Endodermal cell (in vitro differentiated cells): Measurements from ENCODE around the gene ACBD5. TPM values are rescaled to one million over a fixed set of nuclear protein-coding genes. Genes with fewer than 3 reads are reported as not detected.
"Not testable (repeated sequence)": the region's sequence is repeated elsewhere in the genome, so short reads cannot be mapped to it uniquely, and the experiment has no call there.

Source experiments
- DNase-seq: peaks from one replicate; pipeline ENCODE4 v3.0.0-alpha.2; 2017
- H3K27ac ChIP-seq: 2 replicates; pipeline ENCODE4 v1.5.1; 2013; ENCODE audit warnings: mild to moderate bottlenecking, low read depth, low read length, moderate library complexity
- H3K27me3 ChIP-seq: 2 replicates; pipeline ENCODE4 v1.6.1; 2013; ENCODE audit warnings: mild to moderate bottlenecking, low read length, moderate library complexity; ENCODE audit not compliant: insufficient read depth, control insufficient read depth, poor library complexity, severe bottlenecking
- H3K36me3 ChIP-seq: 2 replicates; pipeline ENCODE4 v1.7.0; 2013; ENCODE audit warnings: mild to moderate bottlenecking, low read length, moderate library complexity; ENCODE audit not compliant: control insufficient read depth, insufficient read depth
- H3K4me1 ChIP-seq: one replicate; pipeline ENCODE4 v1.7.0; 2013; ENCODE audit warnings: low read length; ENCODE audit not compliant: control insufficient read depth, insufficient read depth
- H3K4me3 ChIP-seq: 2 replicates; pipeline ENCODE4 v1.5.1; 2013; ENCODE audit warnings: mild to moderate bottlenecking, low read length, moderate library complexity
- H3K9ac ChIP-seq: 2 replicates; pipeline ENCODE4 v1.6.1; 2013; ENCODE audit warnings: mild to moderate bottlenecking, low read length, moderate library complexity; ENCODE audit not compliant: poor library complexity, severe bottlenecking; ENCODE audit errors: extremely low read depth
- H3K9me3 ChIP-seq: 2 replicates; pipeline ENCODE4 v1.6.1; 2013; ENCODE audit warnings: mild to moderate bottlenecking, low read length, moderate library complexity; ENCODE audit not compliant: control insufficient read depth
- H3K27ac Mint-ChIP-seq: 2 replicates; pipeline ENCODE4 v1.8.0; 2020; ENCODE audit warnings: mixed read lengths
- H3K27me3 Mint-ChIP-seq: 2 replicates; pipeline ENCODE4 v1.8.0; 2021; ENCODE audit warnings: mild to moderate bottlenecking, mixed read lengths; ENCODE audit not compliant: insufficient read depth
- H3K36me3 Mint-ChIP-seq: 2 replicates; pipeline ENCODE4 v1.8.0; 2020; ENCODE audit warnings: low read depth, mixed read lengths
- H3K4me1 Mint-ChIP-seq: 2 replicates; pipeline ENCODE4 v1.8.0; 2020; ENCODE audit warnings: mixed read lengths
- H3K4me3 Mint-ChIP-seq: 2 replicates; pipeline ENCODE4 v1.8.0; 2020; ENCODE audit warnings: mild to moderate bottlenecking, moderate library complexity, mixed read lengths
- H3K9me3 Mint-ChIP-seq: 2 replicates; pipeline ENCODE4 v1.8.0; 2020; ENCODE audit warnings: mild to moderate bottlenecking, mixed read lengths
- CTCF ChIP-seq: fragments of 200-600 bp; sonication (generic); conservative IDR thresholded peaks from 2 replicates; pipeline ENCODE4 v1.5.0; 2021; ENCODE audit warnings: antibody characterized with exemption, mild to moderate bottlenecking
- WGBS, 2 experiments: methylation state at CpG; one replicate each; pipeline versions ENCODE4 v1.1.5 to v1.1.7; 2013; ENCODE audit warnings: missing lambda C conversion rate in 2 of 2, mixed read lengths in 1 of 2; ENCODE audit not compliant: insufficient coverage in 1 of 2, insufficient read length in 1 of 2; 5-methylcytosine and 5-hydroxymethylcytosine counted together
- total RNA-seq, 2 donors: library from RNA; stranded (reverse); fragmentation: NEBNext Ultra II Directional in 1 of 2; extraction: Animal tissue kit (Norgen Biotek cat#: 25700) in 1 of 2; gene quantifications; 2 replicates in 1 of 2; 3 replicates in 1 of 2; pipeline ENCODE4 v1.2.1, GENCODE V29; 2021

Gene ACBD5
- total RNA-seq, 2 donors from 2014 or later: 13.7 to 20.7 TPM

GRCh38 chr10:27241010-27241651, 534 bp upstream of the ACBD5 start:
- H3K27ac Mint-ChIP-seq: peak overlapping the region; percentile 95
- 3 to 5% methylated on average over 18 to 30 of the region's 33 CpGs for WGBS, 2 experiments
- DNase-seq: peak; percentile 85

GRCh38 chr10:27237531-27237930, 3.1 kb downstream of the ACBD5 start:
- not testable (repeated sequence) for H3K4me1 Mint-ChIP-seq, H3K9ac ChIP-seq, H3K27me3 ChIP-seq, DNase-seq, H3K36me3 Mint-ChIP-seq, H3K27ac ChIP-seq, H3K27ac Mint-ChIP-seq, H3K9me3 Mint-ChIP-seq, H3K4me3 ChIP-seq, H3K4me3 Mint-ChIP-seq, H3K9me3 ChIP-seq, H3K4me1 ChIP-seq, H3K27me3 Mint-ChIP-seq, H3K36me3 ChIP-seq
- WGBS, 2 experiments: 96 to 98% methylated on average over 6 to 7 of the region's 8 CpGs

More at GRCh38 chr10:27241010-27241651, 534 bp upstream of the ACBD5 start:
- Histone ChIP-seq H3K27me3 (no peaks in the 10 kb centered on the region), H3K9me3 (no peaks in the 10 kb centered on the region), H3K4me1 (no peaks in the 10 kb centered on the region), H3K9ac (peak overlapping the region; percentile 83), H3K4me3 (peak overlapping the region; percentile 99), H3K36me3 (no peaks in the 10 kb centered on the region), H3K27ac (peak overlapping the region; percentile 53)
- peak overlapping the region; percentile 90 for H3K4me3 Mint-ChIP-seq
- H3K9me3 Mint-ChIP-seq: no peaks in the 10 kb centered on the region
- peaks cover 2% of the 10 kb centered on the region for H3K36me3 Mint-ChIP-seq
- no peaks in the 10 kb centered on the region for H3K4me1 Mint-ChIP-seq
- no peak for TF ChIP-seq CTCF
- H3K27me3 Mint-ChIP-seq: peaks cover 3% of the 10 kb centered on the region

DNA sequence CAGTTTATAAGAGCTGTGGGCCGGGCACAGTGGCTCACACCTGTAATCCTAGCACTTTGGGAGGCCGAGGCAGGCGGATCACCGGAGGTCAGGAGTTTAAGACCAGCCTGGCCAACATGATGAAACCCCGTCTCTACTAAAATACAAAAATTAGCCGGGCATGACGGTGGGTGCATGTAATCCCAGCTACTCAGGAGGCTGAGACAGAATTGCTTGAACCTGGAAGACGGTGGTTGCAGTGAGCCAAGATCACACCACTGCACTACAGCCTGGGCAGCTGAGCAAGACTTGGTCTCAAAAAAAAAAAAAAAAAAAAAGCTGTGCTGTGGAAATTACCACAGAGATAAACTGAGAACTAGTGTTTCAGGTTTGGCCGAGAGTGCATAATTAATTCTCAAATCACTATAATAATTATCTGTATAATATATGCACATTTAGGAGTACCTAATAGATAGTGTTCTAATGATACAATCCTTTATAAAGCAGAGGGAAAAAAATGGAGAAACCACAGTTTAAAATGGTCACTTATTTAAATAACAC, 3.9 kb downstream of the ACBD5 start:
- H3K36me3 ChIP-seq, H3K4me3 ChIP-seq, DNase-seq, H3K9me3 Mint-ChIP-seq, H3K9me3 ChIP-seq, H3K27ac ChIP-seq, H3K4me1 ChIP-seq, H3K27me3 ChIP-seq, H3K36me3 Mint-ChIP-seq, H3K4me3 Mint-ChIP-seq, H3K27me3 Mint-ChIP-seq, H3K4me1 Mint-ChIP-seq, H3K9ac ChIP-seq, H3K27ac Mint-ChIP-seq: not testable (repeated sequence)
- WGBS, 2 experiments: 83 to 100% methylated on average over 5 to 8 of the region's 9 CpGs

GRCh38 chr10:27235706-27236105, 4.9 kb downstream of the ACBD5 start:
- Histone ChIP-seq H3K4me1 (no peaks in the 10 kb centered on the region), H3K4me3 (no peak overlapping the region), H3K9ac (no peak overlapping the region), H3K27ac (no peak overlapping the region), H3K27me3 (no peaks in the 10 kb centered on the region), H3K9me3 (no peaks in the 10 kb centered on the region), H3K36me3 (peaks cover 10% of the 10 kb centered on the region)
- Mint-ChIP-seq H3K4me3 (no peak overlapping the region), H3K27ac (no peak overlapping the region), H3K4me1 (no peaks in the 10 kb centered on the region), H3K9me3 (no peaks in the 10 kb centered on the region), H3K36me3 (peaks cover 13% of the 10 kb centered on the region), H3K27me3 (no peaks in the 10 kb centered on the region)
- no peak for DNase-seq
- 100% methylated on average over 1 of the region's 1 CpG; no CpG with 5 or more reads in 1 of the 2 experiments for WGBS, 2 experiments
- no peak for TF ChIP-seq CTCF
